K562 (cell line): Measurements from ENCODE around the gene TARS2. TPM values are rescaled to one million over a fixed set of nuclear protein-coding genes. Genes with fewer than 3 reads are reported as not detected.

Experiments used
- ARNT ChIP-seq, 2 experiments: fragments of 450-650 bp; IDR thresholded peaks; 2 replicates each; pipeline ENCODE4 v1.6.1; 2016; ENCODE audit warnings: mild to moderate bottlenecking in 1 of 2
- CHD4 ChIP-seq: fragments of 200-600 bp; sonication (generic); IDR thresholded peaks from 3 replicates; pipeline ENCODE4 v1.6.1; 2012; ENCODE audit warnings: low read depth, mild to moderate bottlenecking, mixed read lengths, low read length, inconsistent platforms; ENCODE audit not compliant: insufficient read depth, insufficient replicate concordance, poor library complexity, severe bottlenecking
- CUX1 ChIP-seq: fragments of 200-800 bp; sonication (Bioruptor generic); IDR thresholded peaks from 2 replicates; pipeline ENCODE4 v1.6.1; 2016; ENCODE audit warnings: missing genetic modification characterization, missing compliant biosample characterization
- MBD2 ChIP-seq: sonication (generic); IDR thresholded peaks from 2 replicates; pipeline ENCODE4 v1.6.1; 2016; ENCODE audit warnings: low read depth, borderline replicate concordance
- MTA1 ChIP-seq: fragments of 450-650 bp; IDR thresholded peaks from 2 replicates; pipeline ENCODE4 v1.6.1; 2017; ENCODE audit warnings: borderline replicate concordance
- POLR3G ChIP-seq: IDR thresholded peaks from 2 replicates; pipeline ENCODE4 v1.6.1; 2011; ENCODE audit not compliant: insufficient read length, insufficient replicate concordance; ENCODE audit errors: extremely low read depth
- TEAD4 ChIP-seq, 2 experiments: sonication (generic) in 1 of 2; formaldehyde crosslinking in 1 of 2; IDR thresholded peaks; 2 replicates each; pipeline versions ENCODE4 v1.6.1 to v1.8.0; 2012 to 2022; ENCODE audit warnings: borderline replicate concordance in 1 of 2, inconsistent platforms in 1 of 2, low read length in 1 of 2, mild to moderate bottlenecking in 1 of 2, missing genetic modification reagents in 1 of 2
- ZC3H11A ChIP-seq: IDR thresholded peaks from 2 replicates; pipeline ENCODE4 v1.6.1; 2012; ENCODE audit warnings: low read depth, low read length, improper control_type of control experiment
- polyA plus RNA-seq, 8 experiments: library from polyadenylated mRNA; depleted of rRNA in 4 of 8; stranded (reverse) in 5 of 8; unstranded in 3 of 8; fragments of >200 nt; fragmentation: Nextera tagmentation in 2 of 8; fragmentation: Illumina TruSeq in 1 of 8; extraction: Ambion mirVana in 2 of 8; extraction: Trizol in 1 of 8; gene quantifications; 2 replicates each; pipeline versions ENCODE4 v1.2.1 to v1.2.3, GENCODE V29; 2011 to 2014; ENCODE audit warnings: inconsistent platforms in 1 of 8, missing spikeins in 1 of 8
- total RNA-seq, 7 experiments: library from RNA; depleted of rRNA in 6 of 7; stranded (reverse); fragments of >200 nt in 6 of 7; fragmentation: Illumina TruSeq in 2 of 7; extraction: Trizol in 2 of 7; gene quantifications; 2 replicates each; pipeline versions ENCODE4 v1.2.1 to v1.2.3, GENCODE V29; 2011 to 2021; ENCODE audit warnings: low replicate concordance in 1 of 7
- TF ChIP-seq, protein P1 (sequence below): sonication (generic); formaldehyde crosslinking; IDR thresholded peaks from 2 replicates; pipeline ENCODE4 v1.8.1; 2022; ENCODE audit warnings: missing genetic modification reagents
- TF ChIP-seq, protein P2 (sequence below): sonication (generic); formaldehyde crosslinking; IDR thresholded peaks from 2 replicates; pipeline ENCODE4 v1.8.0; 2022; ENCODE audit warnings: missing genetic modification reagents, mild to moderate bottlenecking, borderline replicate concordance
- TF ChIP-seq, protein P3 (sequence below): fragments of 250-450 bp; sonication (Bioruptor Pico); IDR thresholded peaks from 2 replicates; pipeline ENCODE4 v1.8.0; 2022; ENCODE audit warnings: inconsistent platforms, mild to moderate bottlenecking, moderate library complexity, borderline replicate concordance

The TARS2 gene
- total and polyA plus RNA-seq, 9 of the 15 experiments (the other 6 are each of a cell fraction or from before 2014, with no cell fraction given) = 17.0 to 64.2 (median 39.4) TPM

DNA sequence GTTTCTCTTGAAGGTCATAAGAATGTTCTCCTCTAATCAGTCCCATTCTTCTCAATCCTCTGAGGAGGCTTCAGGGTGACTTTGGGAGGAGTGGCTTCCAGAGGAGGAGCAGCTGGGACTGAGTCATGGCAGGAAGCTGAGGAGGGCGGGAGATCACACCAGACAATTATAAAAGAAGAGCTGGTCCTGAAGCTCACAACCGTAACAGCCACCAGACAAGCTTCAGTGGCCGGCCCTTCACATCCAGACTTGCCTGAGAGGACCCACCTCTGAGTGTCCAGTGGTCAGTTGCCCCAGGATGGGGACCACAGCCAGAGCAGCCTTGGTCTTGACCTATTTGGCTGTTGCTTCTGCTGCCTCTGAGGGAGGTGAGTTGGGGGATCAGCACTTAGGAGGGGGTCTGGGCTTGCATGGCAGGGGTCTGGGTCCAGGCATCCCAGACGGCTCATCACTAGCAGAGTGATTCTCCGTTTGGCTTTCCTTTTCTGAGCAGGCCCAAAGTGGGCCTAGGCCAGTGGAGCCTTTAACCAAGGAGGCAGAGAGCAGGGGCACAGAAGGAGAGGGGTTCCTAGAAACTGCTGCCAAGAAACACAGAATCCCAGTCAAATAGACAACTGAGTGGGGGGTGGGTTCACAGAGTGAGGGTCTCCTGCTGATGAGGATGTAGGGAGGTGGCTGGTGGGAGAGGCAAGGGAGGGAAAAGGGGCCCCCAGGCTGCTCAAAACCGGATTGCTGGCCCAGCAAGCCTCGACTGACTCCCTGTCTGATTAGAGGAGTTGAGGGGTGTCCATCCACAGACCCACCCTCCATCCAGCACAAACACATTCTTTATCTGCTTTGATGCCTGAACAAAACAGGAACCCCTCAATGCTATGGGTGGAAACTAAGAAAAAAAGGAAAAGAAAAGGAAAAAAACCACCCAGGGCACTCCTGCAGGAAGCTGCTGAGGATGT lies 21.0 kb downstream of the TARS2 start, which contains the start of gene ECM1 (continued):
- TF ChIP-seq CUX1 (no peak), MBD2 (no peak), CHD4 (no peak), MTA1 (no peak), ARNT (IDR thresholded peaks at IDR 0.05) (0 out of 4 replicates have a peak, but pooled peaks of 1 of the 2 experiments have one; percentile 20), TEAD4 (IDR thresholded peaks at IDR 0.05; ENCODE audit: low read length) (no peak; the same call in 1 of the 2 replicates), TEAD4 (CRISPR knock-in tag; IDR thresholded peaks at IDR 0.05; ENCODE audit: borderline replicate concordance) (no peak), ZC3H11A (0 out of 2 replicates have a peak, but pooled peaks have one; percentile 32), POLR3G (no peak)
- TF ChIP-seq, protein P1, sequence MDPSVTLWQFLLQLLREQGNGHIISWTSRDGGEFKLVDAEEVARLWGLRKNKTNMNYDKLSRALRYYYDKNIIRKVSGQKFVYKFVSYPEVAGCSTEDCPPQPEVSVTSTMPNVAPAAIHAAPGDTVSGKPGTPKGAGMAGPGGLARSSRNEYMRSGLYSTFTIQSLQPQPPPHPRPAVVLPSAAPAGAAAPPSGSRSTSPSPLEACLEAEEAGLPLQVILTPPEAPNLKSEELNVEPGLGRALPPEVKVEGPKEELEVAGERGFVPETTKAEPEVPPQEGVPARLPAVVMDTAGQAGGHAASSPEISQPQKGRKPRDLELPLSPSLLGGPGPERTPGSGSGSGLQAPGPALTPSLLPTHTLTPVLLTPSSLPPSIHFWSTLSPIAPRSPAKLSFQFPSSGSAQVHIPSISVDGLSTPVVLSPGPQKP (CRISPR knock-in tag) = no peak
- TF ChIP-seq, protein P2, sequence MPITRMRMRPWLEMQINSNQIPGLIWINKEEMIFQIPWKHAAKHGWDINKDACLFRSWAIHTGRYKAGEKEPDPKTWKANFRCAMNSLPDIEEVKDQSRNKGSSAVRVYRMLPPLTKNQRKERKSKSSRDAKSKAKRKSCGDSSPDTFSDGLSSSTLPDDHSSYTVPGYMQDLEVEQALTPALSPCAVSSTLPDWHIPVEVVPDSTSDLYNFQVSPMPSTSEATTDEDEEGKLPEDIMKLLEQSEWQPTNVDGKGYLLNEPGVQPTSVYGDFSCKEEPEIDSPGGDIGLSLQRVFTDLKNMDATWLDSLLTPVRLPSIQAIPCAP (CRISPR knock-in tag) = no peak
- TF ChIP-seq, protein P3, sequence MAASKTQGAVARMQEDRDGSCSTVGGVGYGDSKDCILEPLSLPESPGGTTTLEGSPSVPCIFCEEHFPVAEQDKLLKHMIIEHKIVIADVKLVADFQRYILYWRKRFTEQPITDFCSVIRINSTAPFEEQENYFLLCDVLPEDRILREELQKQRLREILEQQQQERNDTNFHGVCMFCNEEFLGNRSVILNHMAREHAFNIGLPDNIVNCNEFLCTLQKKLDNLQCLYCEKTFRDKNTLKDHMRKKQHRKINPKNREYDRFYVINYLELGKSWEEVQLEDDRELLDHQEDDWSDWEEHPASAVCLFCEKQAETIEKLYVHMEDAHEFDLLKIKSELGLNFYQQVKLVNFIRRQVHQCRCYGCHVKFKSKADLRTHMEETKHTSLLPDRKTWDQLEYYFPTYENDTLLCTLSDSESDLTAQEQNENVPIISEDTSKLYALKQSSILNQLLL = no peak
